Testis (tissue), 3 donors: Measurements from ENCODE around the gene RLN2. TPM values are rescaled to one million over a fixed set of nuclear protein-coding genes. Genes with fewer than 3 reads are reported as not detected.

ENCODE experiments used
- DNase-seq: peaks from one replicate; pipeline ENCODE4 v3.0.0-alpha.2; 2019
- H3K27ac ChIP-seq, 2 donors: fragments of 200-600 bp; sonication (generic); one replicate each; pipeline ENCODE4 v1.5.1; 2019
- H3K27me3 ChIP-seq: fragments of 200-600 bp; sonication (generic); one replicate; pipeline ENCODE4 v1.5.1; 2019
- H3K36me3 ChIP-seq: fragments of 200-600 bp; sonication (generic); one replicate; pipeline ENCODE4 v1.5.1; 2017; ENCODE audit warnings: low read depth; ENCODE audit errors: missing control alignments
- H3K4me1 ChIP-seq: fragments of 200-600 bp; sonication (generic); one replicate; pipeline ENCODE4 v1.5.1; 2019
- H3K4me3 ChIP-seq, 2 donors: fragments of 200-600 bp; sonication (generic); one replicate each; pipeline ENCODE4 v1.5.1; 2017 to 2019
- H3K9me3 ChIP-seq: fragments of 200-600 bp; sonication (generic); one replicate; pipeline ENCODE4 v1.5.1; 2017
- CTCF ChIP-seq, 3 experiments: fragments of 450-650 bp in 2 of 3; fragments of 200-600 bp in 1 of 3; sonication (generic) in 1 of 3; IDR thresholded peaks; one replicate each; pipeline ENCODE4 v1.5.1; 2016 to 2019; ENCODE audit warnings: antibody characterized with exemption in 3 of 3, mild to moderate bottlenecking in 2 of 3, moderate library complexity in 1 of 3
- POLR2A ChIP-seq: fragments of 450-650 bp; IDR thresholded peaks from one replicate; pipeline ENCODE4 v1.6.1; 2017; ENCODE audit warnings: antibody characterized with exemption, mild to moderate bottlenecking, moderate library complexity
- WGBS, 2 donors: methylation state at CpG; one replicate each; pipeline ENCODE4 v1.1.5; 2018; 5-methylcytosine and 5-hydroxymethylcytosine counted together
- intact Hi-C: fragments of 100-400 bp; cut with DNase I; formaldehyde crosslinking; loops from one replicate; pipeline ENCODE4 v1.15.1; 2023; ENCODE audit warnings: low total_unique reads
- polyA plus RNA-seq: library from polyadenylated mRNA; stranded (reverse); fragments of 350-450 nt; fragmentation: Illumina TruSeq; extraction: RNeasy Lipid Tissue Mini Kit (QIAGEN cat#74804); gene quantifications from one replicate; pipeline ENCODE4 v1.2.3, GENCODE V29; 2014; ENCODE audit warnings: low read depth, low replicate concordance; ENCODE audit not compliant: insufficient read depth
- small RNA-seq, 2 donors: library from RNA; depleted of rRNA; stranded (forward); fragments of <200 nt; gene quantifications; one replicate each; pipeline ENCODE3, GENCODE V24; 2016
- total RNA-seq, 2 donors: library from RNA; depleted of rRNA; stranded (reverse); fragments of >200 nt; gene quantifications; one replicate each; pipeline ENCODE4 v1.2.3, GENCODE V29; 2016

The RLN2 gene
- total and polyA plus RNA-seq, 3 donors from 2014 or later = 0.74 to 8.1 (median 1.7) TPM

GRCh38 chr9:5265939-5266338, 38.6 kb downstream of the RLN2 start:
- Histone ChIP-seq H3K27ac (no peak overlapping the region), H3K36me3 (no peaks in the 10 kb centered on the region), H3K9me3 (no peaks in the 10 kb centered on the region), H3K4me3 (no peak overlapping the region), H3K4me1 (no peaks in the 10 kb centered on the region), H3K27me3 (no peaks in the 10 kb centered on the region)
- no peak for DNase-seq
- no peak for TF ChIP-seq POLR2A
- no peak for TF ChIP-seq CTCF (IDR thresholded peaks at IDR 0.05)
- WGBS, 2 donors = 33 to 83% methylated on average over 1 of the region's 1 CpG
- intact Hi-C loops = no loop called here

- no peak for DNase-seq
- no peak overlapping the region for H3K4me3 ChIP-seq
- intact Hi-C loops = no loop called here
- H3K4me1 ChIP-seq = no peaks in the 10 kb centered on the region
- H3K9me3 ChIP-seq = no peaks in the 10 kb centered on the region
- H3K27me3 ChIP-seq = no peaks in the 10 kb centered on the region
- H3K27ac ChIP-seq = no peak overlapping the region
- TF ChIP-seq CTCF (IDR thresholded peaks at IDR 0.05) = no peak
- TF ChIP-seq POLR2A = no peak
- H3K36me3 ChIP-seq = no peaks in the 10 kb centered on the region
These were observed 40.3 kb downstream of the RLN2 start for GRCh38 chr9:5264219-5264595.

- WGBS, 2 donors = 57 to 60% methylated on average over 5 of the region's 5 CpGs
- intact Hi-C loops = no loop called here
- no peaks in the 10 kb centered on the region for H3K36me3 ChIP-seq
- no peak for DNase-seq
- TF ChIP-seq CTCF (IDR thresholded peaks at IDR 0.05) = no peak
- TF ChIP-seq POLR2A = no peak
- no peaks in the 10 kb centered on the region for H3K9me3 ChIP-seq
- H3K4me3 ChIP-seq = no peak overlapping the region
- H3K4me1 ChIP-seq = no peaks in the 10 kb centered on the region
- no peaks in the 10 kb centered on the region for H3K27me3 ChIP-seq
- no peak overlapping the region for H3K27ac ChIP-seq
These were observed 40.9 kb downstream of the RLN2 start for GRCh38 chr9:5263351-5264218.

Small RNA genes lying within 50 kb of the gene (small RNA-seq; reads per million reads assigned to genes)
- gene HMGN2P31 = 0 reads per million in 2 donors

Other genes starting within 250 kb of the RLN2 start
- gene INSL6, start 119.1 kb downstream of the RLN2 start, total RNA-seq = 10 to 100 TPM; 32.8 to 45.4 TPM
- gene INSL6, start 119.1 kb downstream of the RLN2 start, polyA plus RNA-seq = 18.7 TPM
- gene INSL4, start 73.3 kb downstream of the RLN2 start, total RNA-seq = under 1 TPM in 1 of 2 donors, not detected in 1; 0.16 TPM
- gene INSL4, start 73.3 kb downstream of the RLN2 start, polyA plus RNA-seq = not detected
- gene RLN1, start 35.2 kb upstream of the RLN2 start, total RNA-seq = under 1 TPM in 1 of 2 donors, not detected in 1; 0.43 TPM
- 1.4 TPM for gene RLN1, start 35.2 kb upstream of the RLN2 start, polyA plus RNA-seq
- gene PLGRKT, start 133.2 kb upstream of the RLN2 start, total RNA-seq = 1 to 10 TPM; 7.5 to 9.5 TPM
- 13.4 TPM for gene PLGRKT, start 133.2 kb upstream of the RLN2 start, polyA plus RNA-seq
- gene CD274, start 145.8 kb upstream of the RLN2 start, total RNA-seq = 1 to 10 TPM; 1.3 to 1.5 TPM
- 4.6 TPM for gene CD274, start 145.8 kb upstream of the RLN2 start, polyA plus RNA-seq
- gene PDCD1LG2, start 205.8 kb upstream of the RLN2 start, total RNA-seq = under 1 TPM; 0.63 to 0.81 TPM
- 2.4 TPM for gene PDCD1LG2, start 205.8 kb upstream of the RLN2 start, polyA plus RNA-seq